NCI-H748 (cell line): ENCODE data around the gene SATB1.
"Not testable (repeated sequence)": the region's sequence is repeated elsewhere in the genome, so short reads cannot be mapped to it uniquely, and the experiment has no call there.

Experiments
- DNase-seq: peaks from one replicate; lab custom pipeline; 2025; ENCODE audit not compliant: unreplicated experiment; lab: John Stamatoyannopoulos, UW

The SATB1 gene

DNA sequence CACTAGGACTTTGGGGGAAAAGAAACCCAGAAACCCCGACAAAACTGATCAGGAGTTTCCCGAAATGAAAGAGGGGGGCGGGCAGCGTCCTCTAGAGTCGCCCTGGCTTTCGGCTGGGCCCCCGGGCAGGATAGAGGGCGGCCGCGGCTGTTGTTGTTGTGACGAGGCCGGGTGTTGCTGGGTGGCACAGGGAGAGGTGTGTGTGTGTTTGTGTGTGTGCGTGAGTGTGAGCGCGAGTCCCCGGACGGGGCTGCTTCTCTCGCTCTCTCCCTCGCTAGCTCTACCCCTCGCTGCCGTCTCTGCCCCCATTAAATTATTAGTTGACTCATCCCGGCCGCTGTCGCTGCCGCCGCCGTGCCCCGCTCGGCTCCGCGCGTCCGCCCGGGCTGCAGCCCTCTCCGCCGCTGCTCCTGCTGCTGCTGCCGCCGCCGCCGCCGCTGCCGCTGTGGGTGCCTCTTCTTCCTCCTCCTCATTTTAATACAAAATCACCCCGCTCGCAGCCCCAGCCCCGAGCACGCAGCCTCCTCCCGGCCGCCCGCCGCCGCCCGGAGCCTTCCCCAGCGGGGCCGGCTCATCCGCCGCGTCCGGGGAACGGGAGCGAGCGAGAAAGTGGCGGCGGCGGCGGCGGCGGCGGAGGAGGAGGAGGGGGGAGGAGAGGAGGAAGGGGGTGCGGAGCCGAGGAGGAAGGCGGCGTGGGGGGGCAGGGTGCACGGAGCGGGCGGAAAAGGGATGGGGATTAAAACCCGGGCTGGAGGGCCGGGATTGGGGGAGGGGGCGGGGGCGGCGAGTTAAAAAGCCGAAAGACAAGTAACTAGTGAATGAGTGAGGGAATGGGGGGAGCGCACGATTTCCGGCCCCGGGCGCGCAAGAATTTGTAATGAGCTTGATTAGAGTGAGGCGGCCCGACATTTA lies at the start of gene SATB1:
TSS of gene SATB1 (minus strand) at position 611 of the 912 bp plus-strand sequence. CDS start 4,372 bp downstream, outside the sequence.
- peak; percentile 70 for DNase-seq

DNA sequence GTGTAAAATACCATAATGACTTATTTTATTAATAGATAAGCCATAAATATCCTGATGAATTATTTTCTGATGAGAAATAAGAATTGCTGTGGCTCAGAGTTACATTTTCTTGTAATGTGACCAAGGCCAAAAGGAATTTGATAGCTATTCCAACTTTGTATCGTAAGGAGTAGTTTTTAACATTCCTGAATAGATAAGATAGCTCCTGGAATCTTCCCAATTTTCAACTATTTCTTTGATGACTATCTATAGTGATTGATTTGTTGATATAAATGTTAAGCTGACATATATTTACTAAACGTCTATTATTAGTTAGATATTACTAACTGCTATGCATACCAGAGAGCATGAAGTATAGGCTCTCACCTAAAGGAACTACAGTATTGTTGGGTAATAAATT lies 49.1 kb upstream of the SATB1 start:
- no peak for DNase-seq

DNA sequence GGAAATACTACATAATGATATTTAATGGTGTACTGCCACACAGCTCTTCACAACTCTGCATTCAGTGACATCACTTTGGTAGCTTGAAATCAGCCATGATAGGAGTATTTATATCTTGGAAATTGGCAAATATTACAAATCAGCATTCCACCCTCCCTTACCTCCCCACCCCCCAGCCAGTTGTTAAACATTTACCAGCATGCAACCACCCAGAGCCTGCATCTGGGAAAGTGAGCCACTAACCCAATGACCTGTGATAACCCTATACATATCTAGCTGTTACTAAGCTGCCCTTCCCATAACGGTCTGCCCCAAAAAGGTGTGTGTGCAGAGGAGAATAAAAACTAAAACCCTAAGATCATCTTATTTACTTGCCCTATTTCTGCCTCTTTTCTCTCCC lies 44.6 kb upstream of the SATB1 start:
- DNase-seq: no peak

DNA sequence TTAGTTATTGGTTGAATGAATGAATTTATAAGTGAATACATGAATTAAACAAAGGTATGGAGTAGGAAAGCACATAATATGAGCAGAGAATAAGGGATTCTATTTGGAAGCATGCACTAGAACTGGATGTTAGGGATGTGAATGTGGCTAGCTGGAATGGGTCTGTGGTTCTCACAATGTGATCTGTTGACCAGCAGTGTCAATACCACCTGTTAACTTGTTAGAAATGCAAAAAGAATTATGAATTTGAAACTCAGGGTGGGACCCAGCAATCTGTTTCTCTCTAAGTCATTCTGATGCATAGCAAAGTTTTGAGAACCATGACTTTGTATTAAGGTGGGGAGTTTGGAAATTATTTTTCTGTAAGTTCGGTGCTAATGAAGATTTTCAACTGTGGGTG lies 41.0 kb upstream of the SATB1 start:
- DNase-seq: no peak

DNA sequence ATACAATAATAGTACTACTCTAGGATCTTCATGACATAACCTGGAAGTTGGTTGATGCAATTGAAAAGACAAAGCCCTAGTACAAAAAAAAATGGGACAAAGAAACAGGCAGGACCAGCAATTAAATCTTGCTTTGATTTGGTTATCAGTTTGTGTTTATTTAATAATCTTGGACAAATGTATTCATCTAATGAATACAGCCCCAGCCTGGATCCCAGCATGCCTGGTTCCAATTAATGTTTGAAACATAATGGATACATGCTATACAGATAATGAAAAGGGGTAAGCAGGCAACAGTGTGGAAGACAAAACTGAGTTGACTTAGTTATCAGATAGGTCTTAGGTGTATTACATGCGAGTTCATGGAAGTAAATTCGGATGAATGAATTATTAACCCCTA lies 29.6 kb upstream of the SATB1 start:
- no peak for DNase-seq

DNA sequence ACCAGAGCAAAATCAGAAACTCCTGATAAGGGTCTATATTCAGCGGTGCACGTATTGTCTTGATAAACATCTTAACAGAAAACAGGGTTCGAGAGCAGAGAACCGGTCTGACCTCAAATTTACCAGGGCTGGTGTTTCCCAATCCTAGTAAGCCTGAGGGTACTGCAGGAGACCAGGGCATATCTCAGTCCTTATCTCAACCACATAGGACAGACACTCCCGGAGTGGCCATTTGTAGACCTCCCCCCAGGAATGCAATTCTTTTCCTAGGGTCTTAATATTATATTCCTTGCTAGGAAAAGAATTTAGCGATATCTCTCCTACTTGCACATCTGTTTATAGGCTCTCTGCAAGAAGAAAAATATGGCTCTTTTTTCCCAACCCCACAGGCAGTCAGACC lies 24.5 kb upstream of the SATB1 start:
- not testable (repeated sequence) for DNase-seq

DNA sequence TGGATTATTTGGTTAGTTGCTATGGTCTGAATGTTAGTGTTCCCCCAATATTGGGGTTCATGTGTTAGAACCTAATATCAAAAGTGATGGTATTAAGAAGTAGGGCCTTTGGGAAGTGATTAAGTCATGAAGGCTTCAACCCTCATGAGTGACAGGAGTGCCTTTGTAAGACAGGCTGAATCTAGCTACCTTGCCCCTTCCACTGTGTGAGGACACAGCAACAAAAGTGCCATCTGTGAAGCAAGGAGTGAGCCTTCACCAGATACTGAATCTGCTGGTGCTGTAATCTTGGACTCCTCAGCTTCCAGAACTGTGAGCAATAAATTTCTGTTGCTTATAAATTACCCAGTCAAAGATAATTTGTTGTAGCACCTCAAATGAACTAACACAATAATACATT lies 22.6 kb upstream of the SATB1 start:
- no peak for DNase-seq

DNA sequence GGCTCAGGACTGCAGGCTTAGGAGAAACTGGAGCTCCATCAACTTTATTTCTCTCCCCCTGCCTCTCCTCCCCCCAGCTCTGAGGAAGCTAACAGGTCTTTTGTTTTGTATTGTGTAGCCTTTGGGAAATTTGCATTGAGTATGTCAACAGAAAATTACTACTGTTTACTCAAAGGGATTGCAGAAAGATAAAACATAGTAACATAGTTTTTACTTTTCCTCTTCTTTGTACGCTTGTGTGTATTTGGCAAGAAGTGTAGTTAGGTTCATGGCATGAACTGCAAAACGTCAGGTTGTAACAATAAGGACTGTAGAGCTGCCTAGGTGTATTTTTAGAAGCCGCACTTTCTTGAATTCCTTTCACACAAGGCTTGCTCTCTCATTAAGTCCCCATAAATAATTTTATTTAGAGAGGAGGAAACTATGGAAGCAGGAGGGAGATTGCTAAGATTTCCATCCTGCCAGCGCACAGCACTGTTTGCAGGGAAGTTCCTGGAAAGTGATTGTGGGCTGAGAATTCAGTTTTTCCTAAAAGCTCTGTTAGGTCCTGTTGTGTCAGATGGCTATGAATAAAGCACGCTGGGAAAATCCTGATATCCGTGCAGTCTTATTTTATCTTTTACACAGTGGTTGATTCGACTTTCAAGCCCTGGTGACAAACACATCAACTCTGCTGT lies 21.1 kb upstream of the SATB1 start:
- peak; percentile 40 for DNase-seq

DNA sequence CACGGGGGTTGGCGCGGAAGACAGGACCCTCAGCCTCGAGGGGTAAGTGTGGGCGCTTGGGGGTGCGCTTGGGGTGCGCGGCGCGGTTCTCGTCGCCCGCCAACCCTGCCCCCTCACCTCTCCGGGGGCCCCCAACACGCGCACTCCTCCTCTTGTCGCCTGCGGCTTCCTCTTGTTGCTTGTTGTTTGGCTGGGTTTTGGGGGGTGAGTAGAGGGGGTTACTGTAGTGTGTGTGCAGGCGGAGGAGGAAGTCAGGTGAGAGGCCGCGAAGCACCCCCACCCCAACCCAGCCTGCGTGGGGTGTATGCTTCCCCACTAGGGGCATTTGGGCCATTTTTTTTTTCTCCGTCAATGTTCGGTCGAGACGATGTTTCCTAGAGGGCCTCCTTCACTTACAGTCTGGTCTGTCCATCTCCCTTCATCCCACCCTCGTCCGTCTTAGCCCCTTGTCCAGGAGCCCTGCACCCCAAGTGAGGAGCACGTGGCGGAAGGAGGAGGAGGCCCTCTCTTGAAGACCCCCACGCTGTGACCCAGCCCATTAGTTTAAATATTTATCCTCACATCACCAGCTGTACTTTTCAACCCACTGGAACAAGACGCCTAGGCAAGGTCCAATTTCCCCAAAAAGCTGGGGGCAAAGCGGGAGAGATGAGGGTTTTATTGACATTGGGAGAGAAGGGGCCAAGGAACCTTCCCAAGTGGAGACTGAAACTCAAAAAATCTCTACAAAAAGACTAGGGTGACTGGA lies 20.4 kb upstream of the SATB1 start:
- DNase-seq: peak; percentile 48

DNA sequence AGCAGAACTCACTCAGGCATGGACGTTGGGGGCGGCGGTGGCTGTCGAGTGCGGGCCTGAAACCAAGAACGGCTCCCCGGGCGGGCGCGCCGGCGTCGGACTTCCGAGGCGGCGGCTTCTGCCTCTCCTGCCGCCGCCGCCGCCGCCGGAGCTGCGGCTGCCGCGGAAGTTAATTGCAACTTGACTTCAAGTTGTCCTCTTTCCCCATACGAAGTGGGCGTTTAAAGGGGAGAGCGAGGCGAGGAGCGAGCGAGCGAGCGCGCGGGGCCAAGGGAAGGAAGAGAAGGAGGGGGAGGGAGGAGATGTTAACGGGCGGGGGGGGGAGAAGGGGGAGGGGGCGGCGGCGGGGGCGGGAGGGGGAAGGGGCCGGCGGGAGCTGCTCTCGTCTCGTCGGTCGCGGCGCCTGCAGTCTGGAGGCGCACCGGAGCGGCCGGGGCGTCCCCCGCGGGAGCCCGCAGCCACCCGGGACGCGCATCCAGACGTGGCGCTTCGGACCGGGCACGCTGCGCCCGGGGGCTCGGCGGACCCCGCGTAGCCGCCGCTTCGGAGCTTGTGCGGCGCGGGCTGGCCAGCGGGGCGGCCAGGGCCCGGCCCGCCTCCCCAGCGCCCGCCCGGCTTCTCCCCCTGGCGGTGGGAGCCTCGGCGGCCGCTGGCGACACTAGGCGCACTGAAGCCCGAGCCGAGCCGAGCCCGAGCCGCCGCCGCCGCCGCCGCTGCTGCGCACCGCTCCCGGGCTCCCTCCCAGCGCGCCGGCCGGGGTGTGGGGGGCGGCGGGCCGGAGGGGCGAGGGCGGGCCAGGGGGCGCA lies 19.7 kb upstream of the SATB1 start:
- DNase-seq: peak; percentile 76

DNA sequence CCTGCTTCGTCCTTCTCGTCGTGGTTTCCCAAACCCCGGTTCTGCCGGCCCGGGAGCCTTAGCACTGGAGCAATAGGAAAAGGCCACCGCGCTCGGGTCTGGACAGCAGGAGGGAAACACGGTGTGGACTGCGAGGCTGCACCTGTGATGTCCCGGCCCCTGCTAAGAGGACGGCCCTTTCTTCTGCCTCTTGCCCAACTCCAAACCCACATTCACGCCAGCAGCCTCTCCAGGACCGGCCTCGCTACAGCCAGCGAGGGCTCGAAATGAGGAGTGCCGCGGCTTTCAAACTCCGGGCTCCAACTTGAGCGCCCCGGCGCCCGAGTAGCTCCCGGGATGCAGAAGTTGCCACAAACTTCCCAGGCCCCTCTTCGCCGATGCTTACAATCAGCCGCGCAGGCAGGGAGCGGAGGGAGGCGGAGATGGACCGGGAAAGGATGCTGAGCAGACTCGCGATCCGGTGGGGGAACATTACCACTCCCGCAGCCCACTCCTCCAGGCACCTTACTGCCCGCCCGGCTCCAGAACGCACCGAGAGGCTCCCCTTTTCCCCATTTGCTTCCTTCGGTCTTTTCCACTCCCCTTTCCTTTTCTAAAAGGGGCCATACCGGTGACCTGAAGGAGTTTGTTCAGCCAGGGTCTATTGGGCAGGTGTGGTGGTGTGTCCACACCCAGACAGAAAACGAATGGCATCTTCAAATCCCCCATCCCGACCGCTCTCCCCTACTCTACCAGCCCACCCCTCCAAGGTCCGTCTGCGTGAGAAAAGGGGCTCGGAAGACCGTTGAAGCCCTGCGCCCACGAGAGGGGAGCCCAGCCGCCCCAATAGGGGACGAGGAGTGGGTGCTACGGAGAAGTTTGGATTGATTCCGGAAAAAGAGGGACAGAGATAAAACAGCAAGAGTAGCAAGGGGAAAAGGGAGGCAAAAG lies 18.8 kb upstream of the SATB1 start:
- DNase-seq: peak; percentile 57

DNA sequence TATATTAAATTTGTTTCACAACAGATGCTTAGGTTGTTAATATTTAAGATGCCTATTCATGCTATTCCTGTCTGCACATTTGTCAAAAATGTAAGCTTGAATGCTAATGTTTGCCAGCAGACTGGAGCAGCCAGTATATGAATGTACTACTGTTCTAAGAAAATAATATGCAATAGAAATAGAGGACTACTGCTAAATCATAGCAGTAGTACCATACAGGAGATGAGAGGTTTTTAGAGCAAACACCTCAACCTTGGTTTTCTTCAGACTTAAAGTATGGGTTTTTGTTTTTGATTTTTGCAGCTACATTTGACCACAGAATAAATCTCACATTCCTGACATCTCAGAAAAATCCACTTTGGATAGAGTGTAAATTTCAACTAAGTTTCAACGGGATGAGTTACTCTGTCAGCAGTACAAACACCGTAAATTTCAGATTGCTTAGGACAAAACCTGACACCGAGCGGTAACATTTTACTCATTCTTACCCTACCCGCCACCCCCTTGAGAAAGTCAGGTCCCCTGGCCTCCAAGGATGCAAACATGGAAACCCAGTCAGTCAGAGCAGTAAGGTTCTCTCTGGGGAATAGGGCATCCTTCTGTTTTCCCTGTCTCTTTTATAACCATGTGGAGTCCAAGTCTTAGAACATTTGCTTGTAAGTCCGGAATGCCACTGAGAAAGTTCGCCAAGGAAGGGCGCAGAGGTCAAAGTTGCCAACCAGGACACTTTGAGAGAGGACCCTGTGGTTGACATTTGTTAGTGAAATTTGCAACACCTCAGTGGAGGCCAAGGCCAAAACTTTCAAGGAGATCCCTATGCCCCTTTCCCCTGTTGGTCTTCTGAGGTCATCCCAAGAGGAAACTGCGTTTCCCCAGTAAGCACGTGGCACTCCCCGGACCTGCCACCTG lies 17.9 kb upstream of the SATB1 start:
- DNase-seq: no peak

DNA sequence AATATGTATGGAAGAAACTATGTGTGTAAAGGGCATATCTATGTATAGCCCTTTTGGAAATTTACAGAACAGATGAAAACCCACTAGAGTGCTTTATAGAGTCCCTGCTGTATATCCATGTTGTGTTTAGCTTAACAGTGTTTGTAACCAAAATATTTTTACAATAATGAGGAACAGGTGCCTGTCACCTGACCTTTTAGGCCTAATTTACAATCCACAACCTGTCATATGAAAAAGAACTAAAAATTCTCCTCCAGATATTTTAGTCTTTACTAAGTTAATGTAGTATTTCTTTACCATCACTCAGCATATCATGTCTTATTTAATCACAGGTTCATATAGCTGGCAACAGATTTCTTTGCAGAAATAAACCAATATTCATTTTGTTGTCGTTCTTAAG lies 16.4 kb upstream of the SATB1 start:
- no peak for DNase-seq

DNA sequence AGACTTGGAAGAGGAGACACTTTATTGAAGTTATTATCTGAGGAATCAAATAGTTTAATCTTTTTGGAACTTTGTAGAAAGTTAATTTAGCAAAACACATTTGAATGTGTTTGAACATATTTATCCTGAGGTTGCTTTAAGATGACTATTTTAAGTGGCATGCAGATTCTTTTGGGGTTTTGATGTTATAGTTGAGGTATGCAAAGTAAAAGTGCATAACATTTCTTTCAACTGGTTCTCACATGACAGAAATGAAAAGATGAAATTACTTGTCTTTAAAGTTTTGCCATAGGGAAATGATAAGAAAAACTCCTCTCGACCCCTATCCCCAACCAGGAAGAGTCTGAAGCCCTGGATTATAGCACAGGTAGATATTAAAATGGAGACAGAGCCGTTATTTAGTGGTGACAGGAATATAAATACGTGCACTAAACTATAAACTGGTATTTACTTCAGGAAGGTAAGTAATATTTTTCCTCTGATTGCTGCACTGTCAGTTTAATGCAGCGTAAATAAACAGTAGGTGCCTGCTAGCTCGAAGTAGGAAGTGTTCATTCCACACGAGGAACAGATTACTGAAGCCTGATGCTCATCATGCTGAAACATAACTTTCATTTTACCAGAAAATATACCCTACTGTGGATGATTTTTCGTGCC lies 15.1 kb upstream of the SATB1 start:
- DNase-seq: peak; percentile 11

DNA sequence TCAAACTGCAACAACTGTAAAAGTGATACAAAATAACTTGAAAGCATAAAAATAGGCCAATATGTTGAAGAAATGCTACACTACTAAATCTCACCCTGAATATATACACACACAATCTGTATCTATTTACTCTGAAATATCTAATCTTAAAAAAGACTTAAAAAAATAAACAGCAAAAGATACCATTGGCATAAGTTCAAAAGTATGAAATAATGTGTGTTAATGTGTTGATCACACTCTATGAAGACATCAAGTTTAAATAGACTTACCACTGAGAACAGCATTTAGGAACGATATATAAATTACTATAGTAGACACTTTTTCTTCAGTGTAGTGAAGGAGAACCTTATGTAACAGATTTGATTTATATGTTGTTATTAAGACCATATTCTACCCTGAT lies 14.1 kb upstream of the SATB1 start:
- no peak for DNase-seq

DNA sequence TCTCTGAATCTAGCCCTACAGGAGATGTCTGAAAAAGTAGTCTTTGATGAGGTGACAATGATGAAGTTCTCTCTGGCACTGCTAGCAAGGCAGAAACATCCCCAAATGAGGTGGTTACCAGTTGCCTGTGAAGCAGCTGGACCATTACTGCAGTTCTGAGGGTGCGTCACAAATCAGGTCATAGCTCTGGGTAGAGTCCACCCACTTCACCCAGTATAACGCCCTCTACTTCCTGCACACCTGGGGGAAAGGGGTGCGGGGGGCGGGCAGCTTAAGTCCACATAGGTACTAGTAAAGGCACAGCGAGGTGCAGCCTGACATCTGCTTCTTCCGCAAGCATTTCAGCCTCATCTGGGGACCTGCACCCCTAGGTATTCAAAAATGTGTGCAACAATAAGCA lies 13.4 kb upstream of the SATB1 start:
- DNase-seq: no peak

DNA sequence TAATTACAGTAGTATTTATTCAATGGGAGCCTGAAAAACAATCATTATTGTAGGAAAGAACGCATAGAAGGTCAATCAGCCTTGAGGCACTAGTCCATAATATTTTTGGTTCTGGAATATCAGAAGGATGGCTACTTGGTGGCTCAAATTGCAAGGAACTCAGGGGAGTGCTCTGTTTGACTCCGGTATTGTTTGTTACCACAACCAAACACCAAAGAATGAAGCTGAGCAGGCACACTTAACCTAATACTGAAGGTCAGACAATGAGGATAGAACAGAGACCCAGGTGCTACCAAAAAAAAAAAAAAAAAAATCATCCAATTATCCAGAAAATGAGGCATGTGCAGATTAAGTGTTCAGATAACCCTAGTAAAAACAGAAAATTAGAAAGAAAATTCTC lies 11.1 kb upstream of the SATB1 start:
- DNase-seq: peak; percentile 23

DNA sequence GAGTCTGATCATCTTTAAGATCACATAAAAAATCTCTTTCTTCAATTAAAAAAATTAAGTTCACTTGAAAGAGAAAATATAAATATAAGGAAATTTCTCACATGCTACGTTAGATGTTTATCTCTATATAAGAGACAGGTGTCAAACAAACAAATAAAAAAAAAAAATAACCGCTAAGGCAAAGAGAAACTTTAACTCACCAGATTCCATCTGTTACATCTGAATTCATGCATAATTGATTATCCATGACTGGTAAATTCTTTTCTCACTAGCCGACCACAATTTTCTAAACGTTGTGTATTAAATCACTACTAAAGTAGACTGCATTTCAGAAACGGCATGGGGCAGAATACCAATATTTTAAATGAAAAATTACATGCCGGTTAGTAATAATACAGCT lies 9.6 kb upstream of the SATB1 start:
- no peak for DNase-seq
